Measurements from ENCODE around the gene GGA1.

The GGA1 gene

DNA sequence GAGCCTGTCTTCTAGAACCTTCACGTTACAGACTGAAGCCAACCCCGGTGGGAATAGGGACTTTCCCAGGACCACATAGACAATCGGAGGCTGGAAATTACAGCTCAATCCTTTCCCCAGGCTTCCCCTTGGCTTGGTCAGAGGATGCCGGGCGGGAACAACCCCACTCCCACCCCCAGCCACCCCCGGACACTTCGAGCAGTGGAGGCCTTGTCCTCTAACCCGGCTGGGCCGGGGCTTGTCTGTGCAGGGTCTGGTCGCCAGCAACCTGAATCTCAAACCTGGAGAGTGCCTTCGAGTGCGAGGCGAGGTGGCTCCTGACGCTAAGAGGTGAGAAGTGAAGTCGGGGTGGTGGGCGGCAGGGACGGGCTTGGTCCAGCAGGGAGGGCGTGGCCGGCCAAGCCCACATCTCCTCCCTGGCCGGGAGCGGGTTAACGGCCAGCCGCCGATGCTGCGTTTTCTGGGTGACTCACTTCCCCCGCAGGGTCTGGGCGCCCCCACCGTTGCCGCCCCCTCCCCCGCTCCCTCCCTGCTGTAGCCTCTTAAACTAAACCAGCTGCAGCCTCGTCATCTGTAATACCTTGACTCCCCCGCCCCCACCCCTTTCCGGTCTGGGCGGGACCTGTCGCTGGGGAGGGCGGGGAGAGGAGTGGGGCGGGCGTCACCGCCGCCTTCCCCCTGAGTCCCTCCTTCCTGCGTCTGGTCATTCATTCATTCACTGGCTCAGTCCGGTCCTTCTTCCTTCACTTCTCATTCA lies 68.3 kb downstream of the GGA1 start:
- no peak for DNase-seq

DNA sequence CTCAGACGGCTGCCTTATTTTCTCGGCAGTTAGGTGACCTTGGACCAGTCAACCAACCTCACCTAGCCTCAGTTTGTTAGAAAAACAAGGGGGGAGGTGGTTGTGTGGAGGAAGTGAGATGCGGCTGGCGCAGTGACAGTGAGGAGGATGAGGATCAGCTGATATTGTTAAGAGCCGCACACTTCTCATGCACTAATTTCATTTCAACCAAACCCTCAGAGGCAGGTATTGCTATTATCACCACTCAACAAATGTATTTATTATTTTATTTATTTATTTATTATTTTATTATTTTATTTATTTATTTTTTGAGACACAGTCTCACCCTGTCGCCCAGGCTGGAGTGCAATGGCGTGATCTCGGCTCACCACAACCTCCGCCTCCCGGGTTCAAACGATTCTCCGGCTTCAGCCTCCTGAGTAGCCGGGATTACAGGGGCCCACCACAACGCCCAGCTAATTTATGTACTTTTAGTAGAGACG lies 68.9 kb downstream of the GGA1 start:
- no peak for DNase-seq

DNA sequence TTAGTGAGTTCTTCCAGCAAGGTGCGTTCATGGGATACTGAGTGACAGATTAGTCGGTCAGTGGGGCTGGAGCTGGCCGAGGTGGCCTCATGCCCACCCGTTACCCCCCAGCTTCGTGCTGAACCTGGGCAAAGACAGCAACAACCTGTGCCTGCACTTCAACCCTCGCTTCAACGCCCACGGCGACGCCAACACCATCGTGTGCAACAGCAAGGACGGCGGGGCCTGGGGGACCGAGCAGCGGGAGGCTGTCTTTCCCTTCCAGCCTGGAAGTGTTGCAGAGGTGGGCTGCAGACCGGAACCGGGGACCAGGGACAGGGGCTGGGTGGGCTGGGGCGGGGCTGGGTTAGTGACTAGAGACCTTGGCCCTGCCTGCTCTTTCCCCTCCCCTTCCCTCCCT lies 69.7 kb downstream of the GGA1 start:
- no peak for DNase-seq

DNA sequence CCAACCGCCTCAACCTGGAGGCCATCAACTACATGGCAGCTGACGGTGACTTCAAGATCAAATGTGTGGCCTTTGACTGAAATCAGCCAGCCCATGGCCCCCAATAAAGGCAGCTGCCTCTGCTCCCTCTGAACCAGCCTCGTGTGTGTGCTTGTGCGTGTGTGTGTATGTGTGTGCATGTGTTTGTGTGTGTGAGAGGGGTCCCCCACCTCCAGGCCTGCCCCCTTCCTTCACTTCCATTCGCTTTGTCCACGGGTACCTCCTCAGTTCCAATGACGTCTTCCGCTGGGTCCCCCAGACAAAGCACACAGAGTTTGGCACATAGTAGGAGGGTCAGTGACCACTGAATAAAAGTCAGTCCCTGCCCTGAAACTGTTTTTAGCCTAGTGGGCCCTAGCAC lies 71.0 kb downstream of the GGA1 start:
- no peak for DNase-seq

DNA sequence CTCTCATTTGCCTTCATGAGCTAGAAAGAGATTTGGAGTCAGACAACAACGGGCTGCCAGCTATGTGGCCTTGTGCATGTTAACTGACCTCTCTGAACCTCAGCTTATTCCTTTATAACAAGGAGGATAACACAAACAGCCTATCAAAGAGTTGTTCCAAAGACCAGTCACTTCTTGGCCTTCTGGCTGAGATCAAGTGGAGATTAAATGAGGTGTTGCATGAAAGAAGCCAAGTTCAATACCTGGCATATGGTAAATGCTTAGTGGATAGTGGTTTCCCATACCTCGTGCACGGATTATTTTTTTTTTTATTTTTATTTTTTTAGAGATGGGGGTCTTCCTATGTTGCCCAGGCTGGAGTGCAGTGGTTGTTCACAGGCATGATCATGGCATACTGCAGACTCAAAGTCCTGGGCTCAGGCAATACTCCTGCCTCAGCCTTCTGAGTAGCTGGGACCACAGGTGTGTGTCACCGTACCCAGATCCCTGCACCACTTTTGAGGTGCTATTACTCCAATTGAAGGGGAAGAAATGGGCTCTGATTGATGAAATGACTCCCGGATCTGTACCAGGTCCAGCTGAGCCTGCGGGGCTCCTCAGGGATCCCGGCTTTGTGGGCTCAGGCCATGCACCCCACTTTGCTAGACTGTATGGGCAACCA lies 71.7 kb downstream of the GGA1 start:
- DNase-seq: no peak

DNA sequence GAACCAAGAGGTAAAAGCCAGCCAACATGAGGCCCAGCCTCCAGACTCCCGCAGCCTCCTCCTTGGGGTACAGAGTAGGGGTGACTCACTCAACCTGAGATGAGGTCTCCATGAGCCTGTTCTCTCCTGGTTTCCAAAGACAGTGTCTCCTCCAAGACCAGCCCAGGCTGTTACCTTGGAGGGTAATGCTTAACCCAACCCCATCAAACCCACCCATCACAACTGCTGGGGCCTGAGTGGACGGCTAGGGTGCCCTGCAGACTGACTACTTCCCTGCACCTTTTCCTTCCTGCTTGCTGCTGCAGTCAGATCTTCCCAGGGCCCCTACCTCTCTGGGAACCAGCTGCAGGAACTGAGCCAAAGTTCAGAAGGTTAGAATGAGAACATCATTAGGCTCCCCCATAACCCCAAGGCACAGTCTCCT lies 72.4 kb downstream of the GGA1 start:
- DNase-seq: no peak

DNA sequence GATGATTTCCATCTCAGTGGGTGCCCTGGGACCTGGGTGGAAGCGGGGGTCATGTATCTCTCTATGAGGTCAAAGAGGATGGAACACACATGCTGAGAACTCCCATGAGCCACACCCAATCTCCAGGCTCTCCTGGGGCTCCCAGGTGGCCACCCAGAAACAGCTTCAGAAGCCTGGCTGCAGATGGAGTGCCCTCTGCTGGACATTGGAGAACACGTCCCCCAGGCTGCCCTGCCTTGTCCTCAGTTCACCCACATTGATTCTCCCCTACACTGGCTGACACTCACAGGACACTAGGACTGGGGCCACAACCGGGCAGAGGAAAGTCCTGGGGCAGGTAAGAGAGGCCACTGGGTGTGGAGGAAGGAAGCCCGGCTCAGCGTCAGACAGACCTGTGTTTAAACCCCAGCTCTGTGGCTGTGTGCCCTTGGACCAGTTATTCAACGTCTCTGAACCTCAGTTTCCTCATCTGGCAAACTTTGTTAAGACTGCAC lies 73.0 kb downstream of the GGA1 start:
- no peak for DNase-seq

Data from NCI-H524 treated with DMSO at 0.1 percent for 48 hours (cell line).